ENCODE measurements around the gene WNT3A.
A peak's percentile ranks its signal among the peaks of the same experiment; 100 is the strongest.

WNT3A gene

DNA sequence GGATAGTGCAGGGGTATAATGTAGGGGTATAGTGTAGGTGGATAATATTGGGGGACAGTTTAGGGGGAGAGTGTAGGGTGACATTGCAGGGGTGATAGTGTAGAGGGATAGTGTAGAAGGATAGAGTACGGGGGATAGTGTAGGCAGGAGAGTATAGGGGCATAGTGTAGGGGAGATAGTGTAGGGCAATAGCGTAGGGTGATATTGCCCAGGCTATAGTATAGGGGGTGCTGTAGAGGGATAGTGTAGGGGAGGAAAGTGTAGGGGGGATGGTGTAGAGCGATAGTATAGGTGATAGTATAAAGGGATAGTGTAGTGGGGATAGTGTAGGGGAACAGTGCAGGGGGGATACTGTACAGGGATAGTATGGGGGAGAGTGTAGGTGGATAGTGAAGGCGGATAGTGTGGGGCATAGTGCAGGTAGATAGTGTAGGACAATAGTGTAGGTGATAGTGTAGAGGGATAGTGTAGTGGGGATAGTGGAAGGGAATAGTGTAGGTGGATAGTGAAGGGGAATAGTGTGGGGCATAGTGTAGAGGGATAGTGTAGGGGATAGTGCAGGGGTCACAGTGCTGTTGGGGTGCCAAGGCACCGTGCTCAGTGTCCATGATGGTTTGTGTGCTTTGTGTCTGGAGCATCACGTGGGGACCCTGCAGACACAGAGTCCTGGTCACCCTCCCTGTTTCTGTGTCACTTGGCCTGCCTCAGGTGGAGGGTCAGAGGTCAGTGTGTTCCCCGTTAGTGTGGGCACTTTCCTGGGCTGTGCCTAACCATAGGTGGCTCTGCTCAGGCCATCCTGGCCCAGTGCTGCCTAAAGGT, 65.2 kb downstream of the WNT3A start:
- DNase-seq = no peak

GRCh38 chr1:228072658-228073043, 65.9 kb downstream of the WNT3A start:
- DNase-seq = no peak

- DNase-seq = no peak
Measured at GRCh38 chr1:228073061-228073856, 66.5 kb downstream of the WNT3A start.

GRCh38 chr1:228073857-228074545, 67.2 kb downstream of the WNT3A start:
- no peak for DNase-seq

- no peak for DNase-seq
Measured at GRCh38 chr1:228074954-228075730, 68.3 kb downstream of the WNT3A start.

GRCh38 chr1:228075801-228076271, 69.0 kb downstream of the WNT3A start:
- DNase-seq = no peak

DNA sequence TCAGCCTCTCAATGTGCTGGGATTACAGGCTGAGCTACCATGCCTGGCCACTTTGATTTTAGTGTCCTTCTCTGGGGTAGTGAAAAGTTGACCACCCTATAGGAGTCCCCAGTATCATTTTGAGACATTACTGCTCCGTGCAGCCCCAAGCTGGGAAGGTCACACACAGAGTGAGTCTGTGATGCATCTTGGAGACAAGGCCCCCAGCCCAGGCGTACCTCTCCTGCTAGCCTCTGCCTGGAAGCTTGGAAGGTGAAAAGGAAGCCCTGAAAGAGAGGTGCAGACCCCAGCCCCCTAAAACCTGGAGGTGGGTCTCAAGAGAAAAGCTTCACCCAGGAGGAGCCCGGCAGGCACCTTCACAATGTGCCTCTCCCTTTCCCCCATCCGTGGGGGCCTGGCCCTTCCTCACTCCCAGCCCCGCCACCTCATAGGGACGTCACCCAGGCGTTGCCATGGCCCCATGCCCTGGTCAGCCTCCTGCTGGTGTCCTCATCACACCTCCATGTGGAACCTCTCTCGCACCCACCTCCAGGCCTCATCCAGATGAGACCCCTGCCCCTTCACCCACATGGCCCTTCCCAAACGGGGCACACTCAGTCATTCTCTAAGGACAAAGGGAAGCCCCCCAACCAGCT, 70.1 kb downstream of the WNT3A start:
- DNase-seq = no peak

- no peak for DNase-seq
Measured at GRCh38 chr1:228077565-228078330, 71.0 kb downstream of the WNT3A start.

DNA sequence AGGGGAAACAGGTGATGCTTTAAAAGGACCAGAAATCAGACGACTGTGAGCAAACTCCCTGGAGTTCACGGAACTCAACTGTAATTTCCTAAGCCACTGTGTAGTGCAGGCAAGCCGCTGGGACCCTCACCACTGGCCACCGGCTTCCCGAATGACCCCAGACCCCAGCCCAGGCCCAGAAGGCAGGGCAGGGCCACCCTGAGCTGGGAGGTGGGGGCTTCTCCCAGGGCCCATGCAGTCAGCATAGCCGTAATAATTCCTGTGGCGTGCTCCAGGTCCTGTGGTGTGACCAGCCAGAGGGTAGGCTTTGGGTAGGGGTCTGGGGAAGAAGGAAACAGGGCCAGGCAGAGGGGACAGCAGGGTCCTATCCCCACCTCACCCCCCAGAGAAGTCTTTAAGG, 72.2 kb downstream of the WNT3A start:
- DNase-seq = no peak

GRCh38 chr1:228079601-228080263, 72.9 kb downstream of the WNT3A start:
- no peak for DNase-seq

- no peak for DNase-seq
Measured at GRCh38 chr1:228081144-228081543, 74.3 kb downstream of the WNT3A start.

GRCh38 chr1:228081578-228082213, 74.9 kb downstream of the WNT3A start:
- no peak for DNase-seq

GRCh38 chr1:228082214-228082917, 75.6 kb downstream of the WNT3A start, which contains the start of gene ARF1:
TSS of gene ARF1 (plus strand) at chr1:228082708. CDS start at chr1:228097115, 14,407 bp downstream.
- DNase-seq = peak; percentile 92

DNA sequence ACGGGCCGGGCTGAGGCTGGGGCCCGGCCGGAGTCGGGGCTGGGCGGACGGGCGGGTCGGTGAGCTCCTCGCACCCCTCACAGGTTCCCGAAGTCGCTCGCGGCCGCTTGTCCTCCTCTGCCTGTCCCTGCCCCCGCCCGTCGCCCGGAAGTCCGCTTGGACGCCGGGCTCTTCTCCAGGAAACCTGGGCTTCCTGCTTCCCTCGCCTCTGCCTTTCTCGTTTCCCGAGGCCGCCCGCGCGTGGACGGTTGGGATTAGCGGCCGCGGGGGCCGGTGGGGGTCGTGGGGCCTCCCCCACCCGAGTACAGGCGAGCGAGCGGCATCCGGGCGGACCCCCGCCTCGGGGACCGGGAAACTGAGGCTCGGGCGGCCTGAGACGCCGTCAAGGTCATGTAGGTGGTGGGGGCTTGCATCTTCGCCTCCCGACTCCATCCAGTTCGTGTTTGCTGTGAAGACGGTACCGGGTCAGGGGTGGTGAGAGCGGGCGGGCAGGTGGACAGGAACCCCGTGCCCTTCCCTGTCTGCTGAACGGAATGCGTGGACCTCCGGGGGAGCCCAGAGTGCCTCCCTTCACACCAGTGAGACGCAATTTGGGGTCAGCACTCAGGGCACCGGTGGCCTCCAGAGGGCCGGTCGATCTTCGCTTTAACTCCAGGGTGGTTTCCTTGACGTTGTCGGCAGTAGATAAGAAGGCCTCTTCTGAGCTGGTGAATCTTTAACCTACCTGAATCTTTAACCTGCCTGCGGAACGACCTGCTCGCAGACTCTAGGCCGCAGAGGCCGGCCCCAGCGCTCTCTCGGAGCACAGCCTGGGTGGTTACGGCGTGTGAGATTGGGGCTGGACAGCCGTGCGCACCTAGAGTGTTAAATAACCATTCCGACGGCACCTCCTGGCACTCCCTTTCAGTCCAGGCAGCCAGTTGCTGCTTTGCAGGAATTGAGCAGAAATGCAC, 76.4 kb downstream of the WNT3A start:
- DNase-seq = peak; percentile 31

- DNase-seq = no peak
Measured at GRCh38 chr1:228083871-228084278, 77.1 kb downstream of the WNT3A start.

GRCh38 chr1:228084325-228084724, 77.5 kb downstream of the WNT3A start:
- no peak for DNase-seq

- DNase-seq = no peak
Measured at GRCh38 chr1:228084797-228085196, 78.0 kb downstream of the WNT3A start.

Measured in effector CD8-positive, alpha-beta T cell (primary cell).